Measurements from ENCODE around the gene COMMD6. TPM values are rescaled to one million over a fixed set of nuclear protein-coding genes. Genes with fewer than 3 reads are reported as not detected.

Gene COMMD6
- total RNA-seq, 4 donors from 2014 or later, result 17.0 to 29.4 (median 20.4) TPM

DNA sequence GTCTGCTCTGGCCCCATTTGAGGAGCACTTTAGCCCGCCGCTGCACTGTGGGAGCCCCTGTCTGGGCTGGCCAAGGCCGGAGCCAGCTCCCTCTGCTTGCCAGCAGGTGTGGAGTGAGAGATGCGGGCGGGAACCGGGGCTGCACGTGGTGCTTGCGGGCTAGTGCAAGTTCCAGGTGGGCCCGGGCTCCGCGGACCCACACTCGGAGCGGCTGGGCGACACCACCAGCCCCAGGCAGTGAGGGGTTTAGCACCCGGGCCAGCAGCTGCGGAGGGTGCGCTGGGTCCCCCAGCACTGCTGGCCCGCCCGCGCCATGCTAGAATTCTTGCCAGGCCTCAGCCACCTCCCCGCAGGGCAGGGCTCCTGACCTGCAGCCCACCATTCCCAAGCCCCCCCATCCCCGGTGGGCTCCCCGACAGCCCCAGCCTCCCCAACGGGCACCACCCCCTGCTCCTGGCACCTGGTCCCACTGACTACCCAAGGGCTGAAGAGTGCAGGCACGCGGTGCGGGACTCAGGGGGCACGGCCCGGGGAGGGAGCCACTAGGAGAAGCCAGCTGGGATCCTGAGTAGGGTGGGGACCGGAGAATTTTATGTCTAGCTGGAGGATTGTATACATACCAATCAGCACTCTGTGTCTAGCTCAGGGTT is 19.1 kb downstream of the COMMD6 start:
- Histone ChIP-seq H3K27ac (no peak overlapping the region), H3K36me3 (no peaks in the 10 kb centered on the region), H3K4me3 (no peak overlapping the region), H3K9me3 (no peaks in the 10 kb centered on the region), H3K27me3 (no peaks in the 10 kb centered on the region), H3K4me1 (no peaks in the 10 kb centered on the region)
- TF ChIP-seq, protein P1, sequence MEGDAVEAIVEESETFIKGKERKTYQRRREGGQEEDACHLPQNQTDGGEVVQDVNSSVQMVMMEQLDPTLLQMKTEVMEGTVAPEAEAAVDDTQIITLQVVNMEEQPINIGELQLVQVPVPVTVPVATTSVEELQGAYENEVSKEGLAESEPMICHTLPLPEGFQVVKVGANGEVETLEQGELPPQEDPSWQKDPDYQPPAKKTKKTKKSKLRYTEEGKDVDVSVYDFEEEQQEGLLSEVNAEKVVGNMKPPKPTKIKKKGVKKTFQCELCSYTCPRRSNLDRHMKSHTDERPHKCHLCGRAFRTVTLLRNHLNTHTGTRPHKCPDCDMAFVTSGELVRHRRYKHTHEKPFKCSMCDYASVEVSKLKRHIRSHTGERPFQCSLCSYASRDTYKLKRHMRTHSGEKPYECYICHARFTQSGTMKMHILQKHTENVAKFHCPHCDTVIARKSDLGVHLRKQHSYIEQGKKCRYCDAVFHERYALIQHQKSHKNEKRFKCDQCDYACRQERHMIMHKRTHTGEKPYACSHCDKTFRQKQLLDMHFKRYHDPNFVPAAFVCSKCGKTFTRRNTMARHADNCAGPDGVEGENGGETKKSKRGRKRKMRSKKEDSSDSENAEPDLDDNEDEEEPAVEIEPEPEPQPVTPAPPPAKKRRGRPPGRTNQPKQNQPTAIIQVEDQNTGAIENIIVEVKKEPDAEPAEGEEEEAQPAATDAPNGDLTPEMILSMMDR (IDR thresholded peaks at IDR 0.05 in 4 of 5, conservative IDR thresholded peaks at IDR 0.05 in 1 of 5), result no peak
- no peak for TF ChIP-seq POLR2A (IDR thresholded peaks at IDR 0.05)
- no peak for DNase-seq
- in situ Hi-C loops (cut with MboI; ENCODE audit: low sequenced_read_pairs in 4 of 4), result no loop called here
- intact Hi-C loops (cut with DNase I; ENCODE audit: low total_unique reads), result no loop called here
- ATAC-seq, result no peak

DNA sequence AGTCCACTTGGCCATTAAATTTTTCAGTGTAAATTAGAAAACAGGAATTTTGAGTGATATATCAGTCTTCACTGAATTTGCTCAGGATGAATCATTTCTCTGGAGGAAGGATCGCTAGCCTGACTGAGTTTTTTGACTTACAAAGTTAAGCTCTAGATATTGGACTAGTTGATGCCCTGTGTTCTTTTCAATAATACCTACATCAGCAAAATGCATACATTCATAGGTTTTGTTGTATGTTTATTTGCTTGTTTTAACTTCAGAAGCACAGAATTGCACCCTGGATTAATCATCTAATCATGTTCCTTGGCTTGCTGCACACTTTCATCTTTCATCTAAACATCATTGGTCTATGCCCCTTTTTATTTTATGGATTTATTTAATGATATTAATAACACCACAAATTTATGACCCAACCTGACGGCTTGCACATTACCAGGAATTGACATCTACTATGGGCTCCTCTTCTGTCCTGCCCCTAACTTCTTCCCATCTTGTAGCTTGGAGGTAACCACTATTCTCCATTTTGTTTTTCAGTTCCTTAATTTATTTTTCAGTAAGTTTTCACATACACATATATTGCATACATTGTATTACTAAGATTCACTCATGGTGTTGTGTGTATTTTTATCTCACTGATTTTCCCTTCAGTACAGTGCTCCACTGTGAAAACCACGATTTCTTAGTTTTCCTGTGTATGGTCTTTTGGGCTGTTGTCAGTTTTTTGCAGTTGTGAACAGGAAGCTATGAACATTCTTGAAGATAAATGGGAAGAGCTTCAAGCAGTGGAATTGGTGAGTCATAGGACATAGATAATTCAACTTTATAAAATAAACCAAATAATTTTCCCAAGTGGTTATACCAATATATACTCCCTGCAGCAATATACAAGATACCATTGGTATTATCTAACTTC is 23.3 kb downstream of the COMMD6 start:
- H3K36me3 ChIP-seq, result no peaks in the 10 kb centered on the region
- in situ Hi-C loops (cut with MboI; ENCODE audit: low sequenced_read_pairs in 4 of 4) (no loop called here), intact Hi-C loops (cut with DNase I; ENCODE audit: low total_unique reads) (no loop called here)
- no peak for DNase-seq
- H3K9me3 ChIP-seq, result no peaks in the 10 kb centered on the region
- H3K4me3 ChIP-seq, result no peak overlapping the region
- TF ChIP-seq, protein P1 (IDR thresholded peaks at IDR 0.05 in 4 of 5, conservative IDR thresholded peaks at IDR 0.05 in 1 of 5), result no peak
- TF ChIP-seq POLR2A (IDR thresholded peaks at IDR 0.05), result no peak
- no peak for ATAC-seq
- no peaks in the 10 kb centered on the region for H3K27me3 ChIP-seq
- H3K27ac ChIP-seq, result no peak overlapping the region
- no peaks in the 10 kb centered on the region for H3K4me1 ChIP-seq

GRCh38 chr13:75513271-75513670 is 24.4 kb downstream of the COMMD6 start:
- H3K36me3 ChIP-seq, result no peaks in the 10 kb centered on the region
- H3K4me3 ChIP-seq, result no peak overlapping the region
- H3K4me1 ChIP-seq, result no peaks in the 10 kb centered on the region
- no peaks in the 10 kb centered on the region for H3K27me3 ChIP-seq
- ATAC-seq (no peak), DNase-seq (no peak)
- TF ChIP-seq POLR2A (IDR thresholded peaks at IDR 0.05), result no peak
- TF ChIP-seq, protein P1 (IDR thresholded peaks at IDR 0.05 in 4 of 5, conservative IDR thresholded peaks at IDR 0.05 in 1 of 5), result no peak
- in situ Hi-C loops (cut with MboI; ENCODE audit: low sequenced_read_pairs in 4 of 4) (no loop called here), intact Hi-C loops (cut with DNase I; ENCODE audit: low total_unique reads) (no loop called here)
- H3K9me3 ChIP-seq, result no peaks in the 10 kb centered on the region
- no peak overlapping the region for H3K27ac ChIP-seq

DNA sequence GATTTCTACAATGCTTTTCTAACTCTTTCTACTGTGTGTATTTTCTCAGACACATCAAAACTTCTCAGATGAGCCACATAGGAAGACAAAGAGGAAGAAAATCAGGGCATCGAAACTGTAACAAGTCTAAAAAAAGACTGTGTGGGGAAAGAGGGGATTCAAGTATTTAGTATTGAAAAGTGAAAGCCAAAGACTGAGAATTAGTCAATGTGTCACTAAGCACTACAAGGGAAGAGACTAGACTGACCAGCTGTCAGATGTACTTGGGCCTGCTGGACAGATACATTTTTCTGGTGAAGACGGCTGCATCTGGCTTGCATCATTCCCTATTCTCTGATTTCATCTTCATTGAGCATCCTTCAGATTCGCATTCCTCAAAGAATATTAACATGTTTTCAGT is 25.4 kb downstream of the COMMD6 start:
- no peak for TF ChIP-seq POLR2A (IDR thresholded peaks at IDR 0.05)
- TF ChIP-seq, protein P1 (IDR thresholded peaks at IDR 0.05 in 4 of 5, conservative IDR thresholded peaks at IDR 0.05 in 1 of 5), result no peak
- ATAC-seq, result no peak

More for the DNA sequence above, 25.4 kb downstream of the COMMD6 start:
- no peaks in the 10 kb centered on the region for H3K36me3 ChIP-seq
- H3K27me3 ChIP-seq, result no peaks in the 10 kb centered on the region
- in situ Hi-C loops (cut with MboI; ENCODE audit: low sequenced_read_pairs in 4 of 4) (no loop called here), intact Hi-C loops (cut with DNase I; ENCODE audit: low total_unique reads) (no loop called here)
- H3K4me3 ChIP-seq, result no peak overlapping the region
- no peaks in the 10 kb centered on the region for H3K9me3 ChIP-seq
- no peak overlapping the region for H3K27ac ChIP-seq
- no peaks in the 10 kb centered on the region for H3K4me1 ChIP-seq
- DNase-seq, result no peak

Measured in gastrocnemius medialis (tissue), 4 donors.